ENCODE results near the gene ETS1.

Gene ETS1

DNA sequence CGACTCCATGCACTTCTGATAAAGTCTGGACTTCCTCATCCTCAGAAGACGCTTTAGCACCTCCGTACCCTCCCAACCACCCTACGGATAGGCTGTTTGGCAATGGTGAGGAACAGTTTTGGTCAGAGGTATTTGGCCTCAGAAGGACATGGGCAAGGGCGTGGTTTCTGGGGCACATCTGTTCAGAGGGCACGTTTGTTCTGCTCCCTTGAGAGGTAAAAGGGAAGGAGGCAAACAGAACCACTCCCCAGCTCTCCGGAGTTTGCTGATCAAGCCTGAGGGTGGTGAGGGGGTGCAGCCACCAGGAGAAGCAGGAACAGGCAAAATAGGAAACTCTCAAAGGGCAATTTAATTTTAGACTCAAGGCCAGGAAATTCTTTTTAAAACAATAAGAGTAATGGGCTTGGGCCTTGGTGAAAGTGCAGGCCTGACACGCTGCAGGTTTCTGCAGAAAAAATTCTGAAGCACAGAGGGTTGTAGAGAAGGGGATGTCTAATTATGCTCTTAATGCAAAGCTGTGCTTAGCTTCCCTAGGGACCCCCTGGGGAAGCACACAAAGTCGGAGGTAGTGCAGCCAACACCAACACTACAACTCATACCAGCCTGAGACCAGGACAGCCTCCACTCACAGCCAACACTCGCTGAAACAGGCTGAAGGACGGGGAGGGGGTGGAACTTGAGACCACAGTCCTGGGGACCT is 23.3 kb downstream of the ETS1 start:
- Histone ChIP-seq H4K8ac (ENCODE audit: low read depth, low read length) (no peak overlapping the region), H2BK15ac (replicated peaks; ENCODE audit: low read depth) (no peak overlapping the region), H3K27ac (ENCODE audit: low read depth, low read length) (no peak overlapping the region), H3K23ac (ENCODE audit: low read length) (no peak overlapping the region), H2BK120ac (ENCODE audit: low read depth, low read length) (no peak overlapping the region), H3K4me2 (ENCODE audit: low read length) (no peak overlapping the region), H3K27me3 (ENCODE audit: insufficient read depth, low read length, poor library complexity) (no peaks in the 10 kb centered on the region), H3K18ac (ENCODE audit: low read length) (no peak overlapping the region), H3K4ac (ENCODE audit: low read depth, low read length) (no peak overlapping the region), H4K5ac (ENCODE audit: low read length) (no peak overlapping the region), H3K79me1 (ENCODE audit: low read length) (no peaks in the 10 kb centered on the region), H3K4me1 (ENCODE audit: control insufficient read depth, low read depth, low read length) (peaks cover 25% of the 10 kb centered on the region), H3K9ac (ENCODE audit: low read length) (no peak overlapping the region), H3K36me3 (ENCODE audit: control insufficient read depth, insufficient read depth, low read length) (no peaks in the 10 kb centered on the region), H2AK5ac (ENCODE audit: low read length) (no peak overlapping the region), H3K4me3 (ENCODE audit: low read length) (no peak overlapping the region), H3K79me2 (ENCODE audit: control insufficient read depth, insufficient read depth, low read length) (no peaks in the 10 kb centered on the region), H2BK5ac (ENCODE audit: low read length) (no peak overlapping the region), H3K56ac (ENCODE audit: low read length) (peak overlapping the region; percentile 8)
- DNase-seq: peak; percentile 64
- no CpG with 5 or more reads among the region's 11 CpGs for WGBS (ENCODE audit: extremely low coverage, insufficient coverage, low lambda C conversion rate)

DNA sequence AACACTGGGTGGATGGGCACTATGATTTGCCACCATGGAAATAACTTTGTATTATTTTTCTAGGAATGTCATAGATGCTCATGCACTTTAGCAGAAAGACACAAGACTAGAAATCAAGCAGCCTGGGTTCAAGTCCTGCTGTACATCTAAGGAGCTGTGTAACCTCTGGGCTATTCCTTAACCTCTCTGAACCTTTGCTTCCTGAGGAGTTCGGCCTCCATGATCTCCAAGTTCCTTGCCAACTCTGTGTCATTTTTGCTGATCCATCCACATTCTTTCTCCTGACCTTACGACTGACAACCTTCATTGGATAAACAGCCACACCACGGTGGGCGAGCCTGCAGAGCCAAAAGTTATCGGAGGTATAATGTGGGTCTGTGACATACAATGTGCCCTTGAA is 24.1 kb downstream of the ETS1 start:
- H3K56ac ChIP-seq (ENCODE audit: low read length): no peak overlapping the region
- H2BK5ac ChIP-seq (ENCODE audit: low read length): no peak overlapping the region
- peaks cover 18% of the 10 kb centered on the region for H3K4me1 ChIP-seq (ENCODE audit: control insufficient read depth, low read depth, low read length)
- no CpG with 5 or more reads among the region's 5 CpGs for WGBS (ENCODE audit: extremely low coverage, insufficient coverage, low lambda C conversion rate)
- no peak for DNase-seq
- peak overlapping the region; percentile 23 for H2AK5ac ChIP-seq (ENCODE audit: low read length)
- no peak overlapping the region for H3K4me2 ChIP-seq (ENCODE audit: low read length)
- H3K36me3 ChIP-seq (ENCODE audit: control insufficient read depth, insufficient read depth, low read length): no peaks in the 10 kb centered on the region
- H3K4ac ChIP-seq (ENCODE audit: low read depth, low read length): no peak overlapping the region
- H4K5ac ChIP-seq (ENCODE audit: low read length): no peak overlapping the region
- H3K79me2 ChIP-seq (ENCODE audit: control insufficient read depth, insufficient read depth, low read length): no peaks in the 10 kb centered on the region
- H3K27ac ChIP-seq (ENCODE audit: low read depth, low read length): no peak overlapping the region
- no peak overlapping the region for H3K23ac ChIP-seq (ENCODE audit: low read length)
- no peak overlapping the region for H2BK15ac ChIP-seq (replicated peaks; ENCODE audit: low read depth)
- H3K27me3 ChIP-seq (ENCODE audit: insufficient read depth, low read length, poor library complexity): no peaks in the 10 kb centered on the region
- no peak overlapping the region for H3K4me3 ChIP-seq (ENCODE audit: low read length)
- H3K9ac ChIP-seq (ENCODE audit: low read length): no peak overlapping the region
- H3K79me1 ChIP-seq (ENCODE audit: low read length): no peaks in the 10 kb centered on the region
- no peak overlapping the region for H3K18ac ChIP-seq (ENCODE audit: low read length)
- no peak overlapping the region for H4K8ac ChIP-seq (ENCODE audit: low read depth, low read length)
- H2BK120ac ChIP-seq (ENCODE audit: low read depth, low read length): no peak overlapping the region

DNA sequence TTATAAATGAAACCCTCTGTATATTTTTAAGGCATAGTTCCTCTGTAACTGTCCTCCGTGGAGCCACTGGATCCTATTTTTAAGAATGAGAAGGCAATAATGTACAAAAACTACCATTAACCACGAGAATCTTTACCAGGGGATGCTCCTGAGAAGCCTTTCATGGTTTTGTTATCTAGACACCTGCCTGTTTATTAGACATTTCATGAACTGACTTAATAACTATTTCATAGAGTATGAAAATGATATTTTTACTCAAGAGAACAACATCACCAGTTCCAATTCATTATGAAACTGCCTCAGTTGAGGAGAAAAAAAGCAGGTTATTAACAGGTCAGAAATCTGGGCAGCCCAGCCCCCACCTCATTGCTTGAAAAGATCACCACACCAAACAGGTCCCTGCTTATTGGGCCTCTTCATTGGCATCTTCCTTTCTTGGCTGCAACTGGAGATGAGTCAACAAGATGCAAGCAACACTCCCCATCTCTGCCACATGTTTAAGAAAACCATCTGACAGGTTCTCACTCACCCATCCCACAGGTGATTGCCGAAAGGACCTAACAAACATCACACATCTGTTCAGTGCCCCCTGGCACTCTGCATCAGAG is 27.8 kb downstream of the ETS1 start:
- Histone ChIP-seq H3K4me3 (ENCODE audit: low read length) (no peak overlapping the region), H3K27ac (ENCODE audit: low read depth, low read length) (no peak overlapping the region), H2BK120ac (ENCODE audit: low read depth, low read length) (no peak overlapping the region), H4K5ac (ENCODE audit: low read length) (no peak overlapping the region), H2AK5ac (ENCODE audit: low read length) (no peak overlapping the region), H3K4me2 (ENCODE audit: low read length) (no peak overlapping the region), H3K9ac (ENCODE audit: low read length) (no peak overlapping the region), H3K4me1 (ENCODE audit: control insufficient read depth, low read depth, low read length) (peaks cover 4% of the 10 kb centered on the region), H3K79me2 (ENCODE audit: control insufficient read depth, insufficient read depth, low read length) (no peaks in the 10 kb centered on the region), H2BK15ac (replicated peaks; ENCODE audit: low read depth) (no peak overlapping the region), H3K56ac (ENCODE audit: low read length) (no peak overlapping the region), H3K36me3 (ENCODE audit: control insufficient read depth, insufficient read depth, low read length) (no peaks in the 10 kb centered on the region), H4K8ac (ENCODE audit: low read depth, low read length) (no peak overlapping the region), H3K18ac (ENCODE audit: low read length) (no peak overlapping the region), H3K79me1 (ENCODE audit: low read length) (no peaks in the 10 kb centered on the region), H3K27me3 (ENCODE audit: insufficient read depth, low read length, poor library complexity) (no peaks in the 10 kb centered on the region), H3K4ac (ENCODE audit: low read depth, low read length) (no peak overlapping the region), H2BK5ac (ENCODE audit: low read length) (no peak overlapping the region), H3K23ac (ENCODE audit: low read length) (no peak overlapping the region)
- no peak for DNase-seq
- no CpG with 5 or more reads among the region's 3 CpGs for WGBS (ENCODE audit: extremely low coverage, insufficient coverage, low lambda C conversion rate)

DNA sequence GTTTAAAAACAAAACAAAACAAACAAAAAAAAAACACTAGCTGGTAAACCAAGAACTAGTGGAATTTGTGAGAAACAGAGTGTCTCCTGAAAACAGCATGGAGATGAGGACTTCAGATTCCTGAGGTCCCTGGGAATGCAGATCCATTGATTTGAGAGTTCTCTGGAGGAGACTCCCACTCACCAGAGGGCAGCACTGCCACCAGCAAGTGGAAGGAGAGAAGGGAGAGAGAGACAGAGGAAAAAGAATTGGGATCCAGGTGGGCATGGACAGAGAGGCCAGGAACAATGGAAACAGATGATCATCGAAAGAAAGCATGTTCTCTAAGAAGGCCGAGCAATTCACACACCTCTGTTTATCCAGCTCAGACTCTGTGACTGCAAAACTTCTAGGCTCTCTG is 31.8 kb downstream of the ETS1 start:
- H2AK5ac ChIP-seq (ENCODE audit: low read length): no peak overlapping the region
- no CpG with 5 or more reads among the region's 2 CpGs for WGBS (ENCODE audit: extremely low coverage, insufficient coverage, low lambda C conversion rate)
- H3K23ac ChIP-seq (ENCODE audit: low read length): no peak overlapping the region

DNA sequence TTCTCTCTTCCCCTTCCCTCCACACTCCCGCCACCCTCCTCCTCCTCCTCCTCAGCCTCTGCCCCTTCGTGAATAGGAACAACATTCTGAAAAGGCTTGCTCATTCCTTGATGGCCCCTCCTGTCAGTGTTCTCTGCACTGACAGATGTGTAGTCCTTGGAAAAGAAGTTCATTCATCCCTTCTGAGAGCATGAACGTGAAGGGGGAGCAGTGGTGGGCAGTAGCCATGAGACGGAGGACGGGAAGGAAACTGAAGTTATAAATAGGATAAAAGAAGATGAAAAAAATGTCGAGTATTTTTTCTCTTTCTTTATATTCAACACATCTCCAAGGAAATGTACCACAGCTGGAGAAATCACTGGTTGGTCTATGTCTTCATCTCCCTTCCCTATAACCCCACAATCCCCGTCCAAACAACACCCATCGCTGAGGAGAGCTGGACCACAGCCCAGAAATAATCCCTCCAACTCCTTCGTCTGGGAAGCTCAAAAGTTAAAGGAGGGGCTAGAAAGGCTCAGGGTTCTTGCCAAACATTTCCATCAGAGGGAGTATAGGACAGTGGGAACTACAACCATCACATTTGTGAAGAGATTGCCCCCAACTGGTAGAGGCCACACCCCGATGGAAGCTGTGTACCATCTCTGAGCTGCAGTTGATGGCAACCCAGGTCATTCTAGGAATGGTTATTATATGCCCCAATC is 33.5 kb downstream of the ETS1 start:
- H3K79me1 ChIP-seq (ENCODE audit: low read length): no peaks in the 10 kb centered on the region
- H3K4me1 ChIP-seq (ENCODE audit: control insufficient read depth, low read depth, low read length): peaks cover 7% of the 10 kb centered on the region
- H3K56ac ChIP-seq (ENCODE audit: low read length): no peak overlapping the region
- H3K36me3 ChIP-seq (ENCODE audit: control insufficient read depth, insufficient read depth, low read length): peaks cover 2% of the 10 kb centered on the region
- no peak overlapping the region for H3K23ac ChIP-seq (ENCODE audit: low read length)
- H3K4ac ChIP-seq (ENCODE audit: low read depth, low read length): no peak overlapping the region
- H2BK5ac ChIP-seq (ENCODE audit: low read length): no peak overlapping the region
- no peak overlapping the region for H3K18ac ChIP-seq (ENCODE audit: low read length)
- H2BK15ac ChIP-seq (replicated peaks; ENCODE audit: low read depth): no peak overlapping the region
- no peak overlapping the region for H2AK5ac ChIP-seq (ENCODE audit: low read length)
- no peak overlapping the region for H3K27ac ChIP-seq (ENCODE audit: low read depth, low read length)
- H3K79me2 ChIP-seq (ENCODE audit: control insufficient read depth, insufficient read depth, low read length): no peaks in the 10 kb centered on the region
- H3K27me3 ChIP-seq (ENCODE audit: insufficient read depth, low read length, poor library complexity): no peaks in the 10 kb centered on the region
- no peak overlapping the region for H4K8ac ChIP-seq (ENCODE audit: low read depth, low read length)
- peak; percentile 69 for DNase-seq
- 100% methylated on average over 1 of the region's 10 CpGs for WGBS (ENCODE audit: extremely low coverage, insufficient coverage, low lambda C conversion rate)
- no peak overlapping the region for H4K5ac ChIP-seq (ENCODE audit: low read length)
- H3K4me3 ChIP-seq (ENCODE audit: low read length): no peak overlapping the region
- H3K9ac ChIP-seq (ENCODE audit: low read length): no peak overlapping the region
- H2BK120ac ChIP-seq (ENCODE audit: low read depth, low read length): no peak overlapping the region
- no peak overlapping the region for H3K4me2 ChIP-seq (ENCODE audit: low read length)

More for the DNA sequence above, 31.8 kb downstream of the ETS1 start:
- H2BK120ac ChIP-seq (ENCODE audit: low read depth, low read length): no peak overlapping the region
- no peak overlapping the region for H3K27ac ChIP-seq (ENCODE audit: low read depth, low read length)
- H3K56ac ChIP-seq (ENCODE audit: low read length): no peak overlapping the region
- no peak overlapping the region for H3K9ac ChIP-seq (ENCODE audit: low read length)
- no peak overlapping the region for H4K5ac ChIP-seq (ENCODE audit: low read length)
- H3K4me2 ChIP-seq (ENCODE audit: low read length): no peak overlapping the region
- H2BK15ac ChIP-seq (replicated peaks; ENCODE audit: low read depth): no peak overlapping the region
- H3K36me3 ChIP-seq (ENCODE audit: control insufficient read depth, insufficient read depth, low read length): peaks cover 2% of the 10 kb centered on the region
- no peaks in the 10 kb centered on the region for H3K79me1 ChIP-seq (ENCODE audit: low read length)
- H3K4ac ChIP-seq (ENCODE audit: low read depth, low read length): no peak overlapping the region
- no peak overlapping the region for H2BK5ac ChIP-seq (ENCODE audit: low read length)
- peaks cover 7% of the 10 kb centered on the region for H3K4me1 ChIP-seq (ENCODE audit: control insufficient read depth, low read depth, low read length)
- H3K27me3 ChIP-seq (ENCODE audit: insufficient read depth, low read length, poor library complexity): no peaks in the 10 kb centered on the region
- H4K8ac ChIP-seq (ENCODE audit: low read depth, low read length): no peak overlapping the region
- peak; percentile 88 for DNase-seq
- H3K79me2 ChIP-seq (ENCODE audit: control insufficient read depth, insufficient read depth, low read length): no peaks in the 10 kb centered on the region
- H3K18ac ChIP-seq (ENCODE audit: low read length): no peak overlapping the region
- H3K4me3 ChIP-seq (ENCODE audit: low read length): no peak overlapping the region

Measured in mesendoderm (in vitro differentiated cells).